ENCODE measurements around the gene PFKFB3. TPM values are rescaled to one million over a fixed set of nuclear protein-coding genes. Genes with fewer than 3 reads are reported as not detected.
"Not testable (repeated sequence)": the region's sequence is repeated elsewhere in the genome, so short reads cannot be mapped to it uniquely, and the experiment has no call there.

PFKFB3 gene
- total and polyA plus RNA-seq, 12 donors, result 5.5 to 77.3 (median 14.7) TPM

GRCh38 chr10:6195846-6196245 lies 6.9 kb upstream of the PFKFB3 start:
- Histone ChIP-seq H3K9me3 (no peaks in the 10 kb centered on the region), H3K36me3 (no peaks in the 10 kb centered on the region), H3K27ac (peak overlapping the region in 9 of 10 donors; percentile 17 to 77 (median 40)), H3K4me1 (peaks cover 0 to 82% (median 28%) of the 10 kb centered on the region in 9 donors), H3K4me3 (no peak overlapping the region), H3K27me3 (no peaks in the 10 kb centered on the region)
- 74 to 79% methylated on average over 9 of the region's 9 CpGs for WGBS, 2 donors
- TF ChIP-seq CTCF (IDR thresholded peaks at IDR 0.05), result no peak
- DNase-seq (no peak), ATAC-seq (peak in 7 of 8 donors; percentile 24 to 54 (median 32))
- intact Hi-C loops (cut with DNase I), result no loop called here

DNA sequence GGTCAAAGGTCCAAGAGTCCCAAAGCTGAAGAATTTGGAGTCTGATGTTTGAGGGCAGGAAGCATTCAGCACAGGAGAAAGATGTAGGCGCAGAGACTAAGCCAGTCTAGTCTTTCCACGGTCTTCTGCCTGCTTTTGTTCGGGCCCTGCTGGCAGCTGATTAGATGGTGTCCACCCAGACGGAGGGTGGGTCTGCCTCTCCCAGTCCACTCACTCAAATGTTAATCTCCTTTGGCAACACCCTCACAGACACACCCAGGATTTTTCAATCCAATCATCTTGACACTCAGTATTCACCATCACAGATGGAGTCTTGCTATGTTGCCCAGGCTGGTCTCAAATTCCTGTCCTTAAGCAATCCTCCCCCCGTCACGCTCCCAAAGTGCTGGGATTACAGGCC lies 6.2 kb upstream of the PFKFB3 start:
- DNase-seq; H3K36me3 ChIP-seq; ATAC-seq; H3K9me3 ChIP-seq; intact Hi-C loops (cut with DNase I); H3K4me3 ChIP-seq; H3K27me3 ChIP-seq: not testable (repeated sequence)
- WGBS, 2 donors, result 92 to 94% methylated on average over 6 of the region's 6 CpGs
- Histone ChIP-seq H3K27ac (peak overlapping the region in 5 of 10 donors; percentile 22 to 77 (median 40)), H3K4me1 (peaks cover 0 to 78% (median 26%) of the 10 kb centered on the region in 9 donors)

- DNase-seq (no peak), ATAC-seq (no peak)
- TF ChIP-seq CTCF (IDR thresholded peaks at IDR 0.05), result no peak
- Histone ChIP-seq H3K27ac (peak overlapping the region in 1 of 10 donors; percentile 77), H3K36me3 (no peaks in the 10 kb centered on the region), H3K9me3 (no peaks in the 10 kb centered on the region), H3K4me3 (no peak overlapping the region), H3K27me3 (no peaks in the 10 kb centered on the region), H3K4me1 (peaks cover 5 to 79% (median 30%) of the 10 kb centered on the region in 9 donors)
- 67 to 72% methylated on average over 2 of the region's 2 CpGs for WGBS, 2 donors
- intact Hi-C loops (cut with DNase I), result no loop called here
These were observed 5.4 kb upstream of the PFKFB3 start for GRCh38 chr10:6197321-6197720.

DNA sequence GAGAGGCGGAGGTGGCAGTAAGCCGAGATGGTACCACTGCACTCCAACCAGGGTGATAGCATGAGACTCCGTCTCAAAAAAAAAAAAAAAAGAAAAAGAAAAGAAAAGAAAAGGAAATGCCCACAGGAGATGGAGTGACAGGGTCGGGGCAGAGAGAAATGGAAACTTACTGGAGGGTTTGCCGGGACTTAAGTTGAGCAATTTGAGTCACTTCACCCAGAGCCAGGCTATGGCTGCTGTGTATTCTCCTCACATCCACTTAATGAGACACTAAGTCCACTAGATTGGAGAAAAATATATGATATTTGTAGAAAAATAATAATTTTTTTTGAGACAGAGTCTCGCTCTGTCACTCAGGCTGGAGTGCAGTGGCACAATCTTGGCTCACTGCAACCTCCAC lies 4.6 kb upstream of the PFKFB3 start:
- ATAC-seq, result no peak
- H3K27me3 ChIP-seq, result no peaks in the 10 kb centered on the region
- intact Hi-C loops (cut with DNase I), result no loop called here
- H3K4me3 ChIP-seq, result no peak overlapping the region
- H3K9me3 ChIP-seq, result no peaks in the 10 kb centered on the region
- DNase-seq, result no peak
- H3K36me3 ChIP-seq, result no peaks in the 10 kb centered on the region
- TF ChIP-seq CTCF (IDR thresholded peaks at IDR 0.05), result no peak
- peaks cover 6 to 75% (median 28%) of the 10 kb centered on the region in 9 donors for H3K4me1 ChIP-seq
- WGBS, 2 donors, result 92 to 96% methylated on average over 6 of the region's 6 CpGs
- H3K27ac ChIP-seq, result peak overlapping the region in 1 of 10 donors; percentile 77

GRCh38 chr10:6199131-6199733 lies 3.5 kb upstream of the PFKFB3 start:
- no peak for TF ChIP-seq CTCF (IDR thresholded peaks at IDR 0.05)
- Histone ChIP-seq H3K4me1 (peaks cover 6 to 73% (median 33%) of the 10 kb centered on the region in 9 donors), H3K27ac (peak overlapping the region in 1 of 10 donors; percentile 27), H3K9me3 (no peaks in the 10 kb centered on the region), H3K4me3 (no peak overlapping the region), H3K36me3 (no peaks in the 10 kb centered on the region), H3K27me3 (no peaks in the 10 kb centered on the region)
- no peak for ATAC-seq
- intact Hi-C loops (cut with DNase I), result no loop called here
- DNase-seq, result no peak
- 64 to 73% methylated on average over 6 of the region's 6 CpGs for WGBS, 2 donors

All from heart right ventricle (tissue), 16 donors.